Mesenchymal stem cell (in vitro differentiated cells and primary cell): Measurements from ENCODE around the gene MORF4L1.

Experiments
- DNase-seq: peaks from one replicate; pipeline ENCODE4 v3.0.0-alpha.2; 2013
- H2AFZ ChIP-seq: one replicate; pipeline ENCODE4 v1.6.1; 2013; ENCODE audit warnings: low read depth, mild to moderate bottlenecking, control low read depth, inconsistent platforms, low read length, moderate library complexity
- H2AK5ac ChIP-seq: 2 replicates; pipeline ENCODE4 v1.6.1; 2013; ENCODE audit warnings: low read length, moderate library complexity, mild to moderate bottlenecking, inconsistent platforms; ENCODE audit not compliant: severe bottlenecking
- H2BK120ac ChIP-seq: one replicate; pipeline ENCODE4 v1.6.1; 2013; ENCODE audit warnings: low read depth, mild to moderate bottlenecking, inconsistent platforms, low read length, moderate library complexity
- H2BK12ac ChIP-seq, 2 experiments: one replicate each; pipeline ENCODE4 v1.6.1; 2013; ENCODE audit warnings: inconsistent platforms in 2 of 2, low read length in 2 of 2, mild to moderate bottlenecking in 2 of 2, moderate library complexity in 2 of 2, control low read depth in 1 of 2
- H2BK15ac ChIP-seq: one replicate; pipeline ENCODE4 v1.6.1; 2013; ENCODE audit warnings: mild to moderate bottlenecking, low read depth, inconsistent platforms; ENCODE audit not compliant: poor library complexity, severe bottlenecking
- H2BK5ac ChIP-seq: 2 replicates; pipeline ENCODE4 v1.6.1; 2013; ENCODE audit warnings: low read depth, mild to moderate bottlenecking, low read length, control low read depth, inconsistent platforms; ENCODE audit not compliant: poor library complexity, severe bottlenecking
- H3K14ac ChIP-seq, 2 experiments: one replicate each; pipeline ENCODE4 v1.6.1; 2013; ENCODE audit warnings: inconsistent platforms in 2 of 2, low read length in 2 of 2, control low read depth in 1 of 2, mild to moderate bottlenecking in 1 of 2, moderate library complexity in 1 of 2
- H3K18ac ChIP-seq, 2 experiments: one replicate each; pipeline ENCODE4 v1.6.1; 2013; ENCODE audit warnings: inconsistent platforms in 2 of 2, low read length in 2 of 2, control low read depth in 1 of 2, low read depth in 1 of 2, mild to moderate bottlenecking in 1 of 2
- H3K23ac ChIP-seq, 2 experiments: one replicate each; pipeline ENCODE4 v1.6.1; 2013; ENCODE audit warnings: inconsistent platforms in 2 of 2, low read length in 2 of 2, mild to moderate bottlenecking in 2 of 2, moderate library complexity in 2 of 2, control low read depth in 1 of 2
- H3K27ac ChIP-seq: 2 replicates; pipeline ENCODE4 v1.5.1; 2013; ENCODE audit warnings: mild to moderate bottlenecking, moderate library complexity, low read length, control low read depth, inconsistent platforms; ENCODE audit not compliant: poor library complexity, severe bottlenecking
- H3K27me3 ChIP-seq, 2 experiments: 2 replicates each; pipeline versions ENCODE4 v1.6.1 to v1.7.0; 2013; ENCODE audit warnings: low read length in 2 of 2, mild to moderate bottlenecking in 2 of 2, moderate library complexity in 2 of 2, control low read depth in 1 of 2, inconsistent platforms in 1 of 2; ENCODE audit not compliant: control insufficient read depth in 1 of 2, insufficient read depth in 1 of 2
- H3K36me3 ChIP-seq, 2 experiments: 2 replicates each; pipeline versions ENCODE4 v1.6.1 to v1.7.0; 2013; ENCODE audit warnings: low read length in 2 of 2, control low read depth in 1 of 2, inconsistent platforms in 1 of 2, low read depth in 1 of 2, mild to moderate bottlenecking in 1 of 2; ENCODE audit not compliant: insufficient read depth in 2 of 2, control insufficient read depth in 1 of 2
- H3K4ac ChIP-seq, 2 experiments: one replicate each; pipeline ENCODE4 v1.6.1; 2013; ENCODE audit warnings: inconsistent platforms in 2 of 2, low read length in 2 of 2, mild to moderate bottlenecking in 2 of 2, moderate library complexity in 2 of 2, control low read depth in 1 of 2, low read depth in 1 of 2
- H3K4me1 ChIP-seq: 2 replicates; pipeline ENCODE4 v1.6.1; 2013; ENCODE audit warnings: low read depth, low read length, control low read depth; ENCODE audit not compliant: control insufficient read depth, insufficient read depth
- H3K4me2 ChIP-seq: 2 replicates; pipeline ENCODE4 v1.6.1; 2013; ENCODE audit warnings: low read length, mild to moderate bottlenecking, inconsistent platforms; ENCODE audit not compliant: poor library complexity, severe bottlenecking
- H3K4me3 ChIP-seq, 2 experiments: 2 replicates each; pipeline versions ENCODE4 v1.5.1 to v1.7.0; 2013; ENCODE audit warnings: low read length in 2 of 2, mild to moderate bottlenecking in 2 of 2, control low read depth in 1 of 2, low read depth in 1 of 2; ENCODE audit not compliant: insufficient read depth in 1 of 2
- H3K79me1 ChIP-seq: replicated peaks from 2 replicates; pipeline ENCODE4 v1.6.1; 2013; ENCODE audit warnings: mild to moderate bottlenecking, control low read depth, low read length, inconsistent platforms; ENCODE audit not compliant: poor library complexity, severe bottlenecking
- H3K9ac ChIP-seq: 2 replicates; pipeline ENCODE4 v1.7.0; 2013; ENCODE audit warnings: mild to moderate bottlenecking, low read length, moderate library complexity
- H3K9me3 ChIP-seq: 2 replicates; pipeline ENCODE4 v1.7.0; 2013; ENCODE audit warnings: mild to moderate bottlenecking, low read length; ENCODE audit not compliant: control insufficient read depth
- H4K8ac ChIP-seq: one replicate; pipeline ENCODE4 v1.6.1; 2013; ENCODE audit warnings: inconsistent platforms, mild to moderate bottlenecking, low read length, moderate library complexity
- H4K91ac ChIP-seq: one replicate; pipeline ENCODE4 v1.6.1; 2013; ENCODE audit warnings: mild to moderate bottlenecking, low read length, inconsistent platforms
- WGBS: methylation state at CpG from one replicate; pipeline ENCODE4 v1.1.7; 2013; ENCODE audit warnings: mixed read lengths; 5-methylcytosine and 5-hydroxymethylcytosine counted together

MORF4L1 gene

DNA sequence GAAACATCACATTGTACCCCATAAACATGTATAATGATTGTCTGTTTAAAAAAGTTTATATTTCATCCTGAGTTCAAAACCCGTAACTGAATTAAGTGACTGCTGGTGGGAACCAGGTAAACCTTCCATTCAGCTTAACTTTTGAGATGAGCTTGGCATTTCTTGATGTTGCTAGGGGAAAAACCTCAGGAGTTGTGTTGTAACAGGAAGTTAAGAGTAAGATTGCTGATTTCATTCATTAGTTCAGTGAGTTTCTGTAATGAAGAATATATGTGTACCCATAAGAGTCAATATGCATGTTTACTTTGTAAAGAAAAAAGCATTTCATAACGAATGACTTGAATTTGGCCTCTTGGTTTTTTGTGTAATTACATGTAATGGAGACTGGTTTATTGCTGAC, 39.6 kb downstream of the MORF4L1 start:
- no peak overlapping the region for H3K4me3 ChIP-seq
- no peak overlapping the region for H3K18ac ChIP-seq
- H4K8ac ChIP-seq, result no peak overlapping the region
- H3K9ac ChIP-seq, result no peak overlapping the region
- H2BK12ac ChIP-seq, result no peak overlapping the region
- H2BK15ac ChIP-seq, result no peak overlapping the region
- H4K91ac ChIP-seq, result no peak overlapping the region
- no peak overlapping the region for H3K4ac ChIP-seq
- 100% methylated on average over 2 of the region's 2 CpGs for WGBS
- no peak overlapping the region for H2BK5ac ChIP-seq
- no peak overlapping the region for H2BK120ac ChIP-seq
- H2AFZ ChIP-seq, result no peak overlapping the region
- H3K23ac ChIP-seq, result no peak overlapping the region
- peaks cover 17% of the 10 kb centered on the region for H3K4me1 ChIP-seq
- peaks cover 50 to 63% of the 10 kb centered on the region in 2 experiments for H3K36me3 ChIP-seq
- peaks cover 29% of the 10 kb centered on the region for H3K79me1 ChIP-seq
- no peaks in the 10 kb centered on the region for H3K27me3 ChIP-seq
- no peaks in the 10 kb centered on the region for H3K9me3 ChIP-seq
- H2AK5ac ChIP-seq, result no peak overlapping the region
- no peak for DNase-seq
- no peak overlapping the region for H3K14ac ChIP-seq
- no peak overlapping the region for H3K4me2 ChIP-seq
- no peak overlapping the region for H3K27ac ChIP-seq

DNA sequence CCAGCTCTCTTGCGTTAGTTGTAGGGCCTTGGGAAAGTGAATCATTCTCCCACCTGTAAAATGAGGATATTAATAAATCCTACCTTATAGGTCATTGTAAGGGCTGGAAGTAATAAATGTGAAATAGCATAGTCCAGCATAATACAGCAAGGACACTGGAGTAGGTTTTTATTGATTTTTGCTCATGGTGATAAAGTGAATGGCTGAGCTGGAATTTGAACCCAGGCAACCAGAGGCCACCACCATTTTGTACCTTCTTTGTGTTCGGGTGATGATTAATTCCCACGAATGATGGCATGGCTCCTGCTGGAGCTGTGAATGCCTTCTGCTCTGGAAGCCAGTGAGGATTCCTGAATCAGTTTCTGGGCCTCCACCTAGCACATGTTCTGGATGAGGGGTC, 40.3 kb downstream of the MORF4L1 start:
- DNase-seq, result no peak
- Histone ChIP-seq H3K18ac (no peak overlapping the region), H3K4me3 (no peak overlapping the region), H3K79me1 (peaks cover 29% of the 10 kb centered on the region), H2BK12ac (no peak overlapping the region), H3K4me1 (peaks cover 17% of the 10 kb centered on the region), H3K36me3 (peaks cover 54 to 63% of the 10 kb centered on the region in 2 experiments), H2AFZ (no peak overlapping the region), H4K8ac (no peak overlapping the region), H3K23ac (no peak overlapping the region), H3K9ac (no peak overlapping the region), H2AK5ac (no peak overlapping the region), H2BK5ac (no peak overlapping the region), H3K27ac (no peak overlapping the region), H3K9me3 (no peaks in the 10 kb centered on the region), H4K91ac (no peak overlapping the region), H2BK15ac (no peak overlapping the region), H3K14ac (no peak overlapping the region), H3K4ac (no peak overlapping the region), H3K4me2 (no peak overlapping the region), H3K27me3 (no peaks in the 10 kb centered on the region), H2BK120ac (no peak overlapping the region)
- WGBS, result 97% methylated on average over 2 of the region's 3 CpGs

DNA sequence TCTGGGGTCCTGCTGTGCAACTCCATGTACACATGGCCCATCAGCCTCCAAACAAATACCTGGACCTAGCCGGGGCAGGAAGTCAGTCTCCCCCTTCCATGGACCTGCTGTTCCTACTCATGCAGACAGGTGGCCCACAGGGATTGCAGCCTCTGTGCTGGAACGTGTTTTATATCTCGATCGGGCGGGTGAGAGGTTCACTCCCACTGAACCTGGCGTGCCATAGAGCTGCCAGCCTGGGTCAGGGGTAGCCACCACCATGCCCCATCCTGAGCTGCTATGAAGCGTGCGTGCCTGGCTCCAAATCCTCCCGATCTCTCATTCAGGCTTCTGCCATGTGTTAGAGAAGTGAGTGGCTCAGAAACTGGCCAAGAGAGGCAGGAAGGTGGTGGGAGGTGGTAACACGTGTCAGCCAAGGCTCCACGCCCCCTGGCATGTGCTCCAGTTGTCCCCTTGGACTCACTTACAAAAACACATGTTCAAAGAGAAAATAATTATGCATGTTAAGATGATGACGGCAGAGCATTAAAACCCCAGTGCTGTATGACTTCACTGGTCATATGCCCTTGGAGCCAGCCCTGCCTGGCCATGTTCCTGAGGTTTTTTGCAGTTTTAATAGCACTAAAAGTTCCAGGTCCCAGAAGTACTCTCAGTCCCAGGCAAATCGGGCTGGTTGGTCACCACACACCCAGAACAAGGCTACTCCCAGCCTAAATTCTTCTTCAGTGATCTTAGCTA, 41.5 kb downstream of the MORF4L1 start:
- H3K9me3 ChIP-seq, result no peaks in the 10 kb centered on the region
- no peaks in the 10 kb centered on the region for H3K27me3 ChIP-seq
- DNase-seq, result no peak
- no peak overlapping the region for H2AK5ac ChIP-seq
- H3K79me1 ChIP-seq, result peaks cover 31% of the 10 kb centered on the region
- no peak overlapping the region for H3K14ac ChIP-seq
- peak overlapping the region; percentile 64 for H3K9ac ChIP-seq
- H2BK5ac ChIP-seq, result no peak overlapping the region
- no peak overlapping the region for H3K4me3 ChIP-seq
- no peak overlapping the region for H3K23ac ChIP-seq
- H2AFZ ChIP-seq, result no peak overlapping the region
- H3K18ac ChIP-seq, result no peak overlapping the region
- no peak overlapping the region for H3K4me2 ChIP-seq
- H3K27ac ChIP-seq, result no peak overlapping the region
- H2BK12ac ChIP-seq, result no peak overlapping the region
- H2BK120ac ChIP-seq, result no peak overlapping the region
- no peak overlapping the region for H4K8ac ChIP-seq
- H2BK15ac ChIP-seq, result no peak overlapping the region
- no peak overlapping the region for H3K4ac ChIP-seq
- peaks cover 57 to 63% of the 10 kb centered on the region in 2 experiments for H3K36me3 ChIP-seq
- 98% methylated on average over 11 of the region's 13 CpGs for WGBS
- H4K91ac ChIP-seq, result no peak overlapping the region
- peaks cover 17% of the 10 kb centered on the region for H3K4me1 ChIP-seq

DNA sequence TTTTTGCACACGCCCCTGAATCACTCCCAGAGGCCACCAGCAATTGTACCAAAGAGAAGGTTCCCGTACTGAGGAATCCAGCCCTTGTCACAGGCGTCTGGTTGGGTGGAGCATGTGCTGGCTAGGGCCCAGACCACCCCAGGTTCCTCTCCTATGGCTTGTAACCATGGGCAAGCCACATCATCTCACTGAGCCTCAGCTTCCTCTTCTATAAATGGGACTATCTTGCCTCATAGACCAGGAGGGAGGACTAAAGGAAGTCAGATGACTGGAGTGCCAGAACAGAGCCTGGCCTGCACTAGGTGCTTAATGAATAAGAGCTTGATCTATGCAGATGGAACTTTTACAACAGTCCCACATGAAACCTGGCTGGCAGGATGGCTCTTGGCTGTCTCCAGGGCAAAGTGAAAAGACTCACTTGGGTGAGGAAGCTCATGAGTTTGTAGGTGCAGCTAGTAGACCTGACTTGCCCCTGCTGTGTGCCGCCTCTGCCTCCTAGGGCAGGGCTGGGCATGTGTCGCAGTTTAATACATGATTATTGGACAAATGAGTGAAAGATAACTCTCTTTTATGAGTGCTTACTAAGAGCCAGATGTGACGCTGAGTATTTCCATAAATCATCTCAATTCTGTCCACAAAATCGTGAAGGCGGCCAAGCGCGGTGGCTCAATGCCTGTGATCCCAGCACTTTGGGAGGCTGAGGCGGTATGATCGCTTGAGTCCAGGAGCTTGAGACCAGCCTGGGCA, 42.8 kb downstream of the MORF4L1 start:
- no peak overlapping the region for H2AK5ac ChIP-seq
- H3K18ac ChIP-seq, result no peak overlapping the region
- H3K4me2 ChIP-seq, result no peak overlapping the region
- H2BK12ac ChIP-seq, result peak overlapping the region in 1 of 2 experiments; percentile 15
- WGBS, result 87% methylated on average over 12 of the region's 12 CpGs
- H3K4me3 ChIP-seq, result no peak overlapping the region
- H4K91ac ChIP-seq, result no peak overlapping the region
- H2AFZ ChIP-seq, result no peak overlapping the region
- H3K79me1 ChIP-seq, result peaks cover 25% of the 10 kb centered on the region
- H3K27ac ChIP-seq, result no peak overlapping the region
- H2BK120ac ChIP-seq, result no peak overlapping the region
- H3K4me1 ChIP-seq, result peaks cover 17% of the 10 kb centered on the region
- peak overlapping the region in 1 of 2 experiments; percentile 26 for H3K14ac ChIP-seq
- H3K9me3 ChIP-seq, result no peaks in the 10 kb centered on the region
- no peaks in the 10 kb centered on the region for H3K27me3 ChIP-seq
- no peak overlapping the region for H2BK15ac ChIP-seq
- H4K8ac ChIP-seq, result peak overlapping the region; percentile 57
- H3K36me3 ChIP-seq, result peaks cover 52 to 62% of the 10 kb centered on the region in 2 experiments
- no peak overlapping the region for H2BK5ac ChIP-seq
- DNase-seq, result no peak
- H3K9ac ChIP-seq, result peak overlapping the region; percentile 4
- H3K23ac ChIP-seq, result no peak overlapping the region
- no peak overlapping the region for H3K4ac ChIP-seq
